Measurements from ENCODE around the gene MIPEP.

The MIPEP gene

GRCh38 chr13:23707674-23708073, 181.5 kb downstream of the MIPEP start:
- DNase-seq = no peak

DNA sequence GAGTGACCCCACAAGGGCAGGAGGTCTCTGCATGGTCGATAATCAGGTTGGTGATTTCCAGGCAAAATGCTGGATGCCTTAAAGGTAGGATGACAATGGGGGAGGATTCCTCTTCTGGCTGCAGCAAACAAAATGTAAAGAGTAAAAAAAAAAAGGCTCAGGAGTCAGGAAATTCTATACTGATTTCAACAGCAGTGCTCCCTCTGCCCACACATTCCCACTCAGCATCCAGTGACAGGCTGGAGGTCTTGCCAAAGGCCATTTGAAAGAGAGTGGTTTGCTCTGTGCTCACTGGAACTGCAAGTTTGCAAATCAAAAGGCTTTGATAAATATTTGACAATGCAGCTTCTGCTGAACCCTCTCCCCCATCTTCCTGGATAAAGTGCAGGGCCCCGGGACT, 183.6 kb downstream of the MIPEP start:
- DNase-seq = no peak

DNA sequence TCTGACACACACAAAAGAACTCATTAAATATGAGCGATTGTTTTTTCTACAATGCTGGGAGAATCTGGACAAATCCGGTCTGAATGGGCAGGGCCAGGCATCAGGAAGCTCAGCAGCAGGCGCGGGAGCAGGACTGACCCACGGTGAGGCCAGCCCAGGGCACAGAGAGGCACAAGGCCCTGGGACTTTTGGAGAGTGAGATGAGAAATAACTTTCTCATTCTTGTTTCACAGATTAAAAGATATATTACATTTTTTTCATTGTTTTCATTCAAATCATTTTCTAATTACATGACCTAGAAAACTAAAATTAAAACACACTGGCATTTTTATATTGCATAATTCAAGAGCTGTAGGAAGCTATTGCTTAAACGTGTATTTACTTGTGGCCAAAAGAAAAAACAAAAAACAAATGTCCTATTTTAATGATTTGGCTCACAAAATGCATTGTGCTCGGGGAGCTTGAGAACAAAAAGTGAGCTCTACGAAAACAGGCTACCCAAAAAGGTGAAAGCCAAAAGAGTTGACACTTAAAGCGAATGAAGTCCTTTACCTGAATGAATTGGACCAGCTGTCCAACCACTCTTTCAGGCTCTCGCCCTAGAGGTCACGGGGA, 185.8 kb downstream of the MIPEP start:
- no peak for DNase-seq

GRCh38 chr13:23701636-23702035, 187.6 kb downstream of the MIPEP start:
- no peak for DNase-seq

DNA sequence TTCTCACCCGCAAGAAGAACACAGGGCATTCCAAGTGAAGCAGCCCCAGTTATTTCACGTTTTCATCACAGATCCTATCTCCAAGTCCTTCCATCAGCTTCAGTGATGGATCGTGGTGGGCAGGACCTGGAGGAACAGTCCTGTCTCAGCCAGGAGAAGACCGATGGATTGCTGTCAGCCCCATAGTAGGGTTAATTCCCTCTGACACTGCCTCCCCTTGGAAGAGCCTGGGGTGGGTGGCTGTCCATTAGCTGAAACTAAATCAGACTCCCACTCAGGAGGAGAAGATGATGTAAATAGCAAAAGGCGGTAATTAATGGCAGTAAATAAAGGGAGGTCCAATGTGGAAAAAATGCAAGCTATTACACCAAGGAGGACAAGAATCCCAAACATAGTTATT, 188.0 kb downstream of the MIPEP start:
- no peak for DNase-seq

- DNase-seq = no peak
Observed at GRCh38 chr13:23699271-23699670, 189.9 kb downstream of the MIPEP start.

GRCh38 chr13:23697772-23698313, 191.4 kb downstream of the MIPEP start:
- DNase-seq = no peak

DNA sequence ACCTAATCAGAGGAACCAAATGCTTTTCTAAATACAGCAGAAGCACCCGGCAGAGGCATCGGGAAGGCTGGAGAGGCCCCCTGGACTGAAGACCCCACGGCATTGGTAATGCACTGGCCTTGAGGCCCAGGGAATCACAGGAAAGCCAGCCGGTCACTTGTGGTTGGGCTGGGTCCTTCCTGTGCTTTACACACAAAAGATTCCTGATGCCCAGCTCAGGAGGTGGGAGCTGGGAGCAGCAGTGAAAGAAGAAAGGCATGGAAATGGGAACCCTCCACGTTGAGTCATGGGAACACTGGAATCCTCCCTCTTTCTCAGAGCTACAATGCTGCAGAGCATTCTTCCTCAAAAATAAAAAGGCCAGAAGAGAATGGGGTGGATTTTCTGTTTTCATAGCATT, 192.6 kb downstream of the MIPEP start:
- no peak for DNase-seq

DNA sequence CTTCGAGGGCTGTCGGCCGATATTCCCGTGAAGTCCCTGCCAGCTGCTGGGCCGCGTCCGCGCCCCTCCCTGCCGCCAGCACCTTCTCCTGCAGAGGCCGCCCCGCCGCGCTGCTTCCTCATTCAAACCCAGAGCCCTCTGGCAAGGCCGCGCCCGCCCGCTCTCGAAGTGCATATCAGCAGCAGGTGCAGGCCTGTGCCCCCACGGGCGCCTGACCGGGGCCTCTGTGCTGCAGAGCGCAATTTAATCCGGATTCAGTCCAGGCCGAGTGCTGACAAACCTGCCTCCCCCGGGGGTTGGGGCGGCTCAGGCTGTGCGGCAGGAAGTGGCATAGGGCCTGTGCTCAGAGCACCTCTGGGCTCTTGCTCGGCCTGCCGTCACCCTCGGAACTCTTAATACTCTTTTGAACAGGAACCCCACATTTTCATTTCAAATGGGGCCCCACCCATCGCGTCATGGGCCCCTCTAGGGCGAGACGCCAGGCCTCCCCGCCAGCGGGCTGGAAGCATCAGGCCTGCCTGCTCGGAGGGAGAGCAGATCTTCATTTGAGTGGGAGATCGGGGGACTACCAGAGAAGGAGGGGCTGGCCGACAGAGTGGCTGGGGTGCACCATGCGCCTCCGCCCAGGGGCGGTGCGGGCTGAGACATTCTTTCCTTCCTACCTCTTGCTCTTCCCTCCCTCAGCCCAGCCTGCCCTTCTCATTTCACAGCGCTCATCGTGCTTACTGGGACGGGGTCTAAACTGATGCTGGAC, 193.3 kb downstream of the MIPEP start:
- no peak for DNase-seq

- no peak for DNase-seq
Observed at GRCh38 chr13:23695196-23695595, 194.0 kb downstream of the MIPEP start.

- DNase-seq = no peak
Observed at GRCh38 chr13:23692816-23693215, 196.4 kb downstream of the MIPEP start.

- DNase-seq = no peak
Observed at GRCh38 chr13:23690668-23691067, 198.5 kb downstream of the MIPEP start.

DNA sequence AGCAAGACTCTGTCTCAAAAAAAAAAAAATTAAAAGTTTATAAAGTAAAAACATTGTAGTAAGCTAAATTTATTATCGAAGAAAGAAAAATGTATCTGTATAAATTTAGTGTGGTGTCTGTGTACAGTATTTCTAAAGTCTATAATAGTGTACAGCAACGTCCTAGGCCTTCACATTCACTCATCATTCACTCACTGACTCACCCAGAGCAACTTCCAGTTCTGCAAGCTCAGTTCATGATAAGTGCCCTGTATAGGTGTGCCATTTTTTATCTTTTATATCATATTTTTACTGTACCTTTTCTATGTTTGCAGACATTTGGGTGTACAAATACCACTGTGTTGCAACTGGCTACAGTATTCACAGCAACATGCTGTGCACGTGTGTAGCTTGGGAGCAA, 200.9 kb downstream of the MIPEP start:
- no peak for DNase-seq

DNA sequence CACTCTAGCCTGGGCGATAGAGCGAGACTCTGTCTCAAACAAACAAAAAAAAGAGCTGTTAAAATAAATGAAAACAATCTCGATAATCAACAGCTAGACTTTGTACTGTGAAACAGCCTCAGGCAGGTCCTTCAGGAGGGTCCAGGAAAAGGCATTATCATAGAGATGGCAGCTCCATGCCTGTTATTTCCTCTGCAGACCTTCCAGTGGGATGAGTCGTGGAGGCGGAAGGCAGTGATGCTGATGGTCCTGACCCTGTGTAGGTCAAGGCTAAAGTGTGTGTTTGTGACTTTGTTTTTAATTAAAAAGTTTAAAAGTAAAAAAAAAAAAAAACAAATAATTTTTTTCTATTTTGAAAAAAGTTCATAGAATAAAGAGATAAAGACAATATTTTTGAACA, 201.6 kb downstream of the MIPEP start:
- DNase-seq = no peak

GRCh38 chr13:23686948-23687347, 202.3 kb downstream of the MIPEP start:
- DNase-seq = no peak

DNA sequence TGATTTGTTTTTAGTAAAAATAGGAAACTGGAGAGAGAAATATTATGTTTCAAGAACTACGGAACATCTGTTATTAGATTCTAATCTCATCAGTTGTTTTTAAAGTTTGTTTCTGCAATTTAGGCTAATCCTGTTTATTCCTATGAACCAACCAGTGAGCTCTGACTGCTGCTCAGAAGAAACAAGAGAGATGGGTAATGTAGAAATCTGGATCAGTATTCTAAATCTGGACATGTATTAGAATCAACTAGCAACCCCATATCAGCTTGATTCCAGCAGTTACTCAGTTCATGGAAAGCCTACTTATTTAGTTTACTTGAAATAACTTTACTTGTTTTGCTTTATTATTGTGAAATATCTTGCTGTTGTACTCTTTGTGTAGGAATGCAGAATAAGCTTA, 203.8 kb downstream of the MIPEP start:
- no peak for DNase-seq

GRCh38 chr13:23684647-23685046, 204.6 kb downstream of the MIPEP start:
- no peak for DNase-seq

DNA sequence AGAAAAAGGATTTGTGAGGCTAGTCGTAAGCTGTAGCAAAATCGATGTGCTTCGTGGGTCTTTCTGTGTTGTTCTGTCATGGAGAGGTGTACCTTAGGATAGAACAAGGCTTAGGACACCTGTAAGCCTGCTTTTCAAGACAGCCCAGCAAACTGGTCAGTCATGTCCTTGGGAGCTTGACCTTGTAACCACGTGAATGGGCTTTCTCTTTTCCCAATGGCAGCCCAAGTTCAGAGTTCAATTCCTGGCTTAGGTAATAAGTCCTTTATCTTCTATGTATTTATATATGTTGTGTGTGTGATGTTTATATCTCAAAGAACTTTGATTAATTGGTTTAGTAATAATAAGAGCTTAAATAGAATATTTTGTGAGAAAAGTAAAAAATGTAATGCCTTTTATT, 206.1 kb downstream of the MIPEP start:
- no peak for DNase-seq

- DNase-seq = no peak
Observed at GRCh38 chr13:23680845-23681669, 208.1 kb downstream of the MIPEP start.

Measured in NCI-H524 treated with DMSO at 0.1 percent for 48 hours (cell line).